ENCODE data around the gene CLDN12.

DNA sequence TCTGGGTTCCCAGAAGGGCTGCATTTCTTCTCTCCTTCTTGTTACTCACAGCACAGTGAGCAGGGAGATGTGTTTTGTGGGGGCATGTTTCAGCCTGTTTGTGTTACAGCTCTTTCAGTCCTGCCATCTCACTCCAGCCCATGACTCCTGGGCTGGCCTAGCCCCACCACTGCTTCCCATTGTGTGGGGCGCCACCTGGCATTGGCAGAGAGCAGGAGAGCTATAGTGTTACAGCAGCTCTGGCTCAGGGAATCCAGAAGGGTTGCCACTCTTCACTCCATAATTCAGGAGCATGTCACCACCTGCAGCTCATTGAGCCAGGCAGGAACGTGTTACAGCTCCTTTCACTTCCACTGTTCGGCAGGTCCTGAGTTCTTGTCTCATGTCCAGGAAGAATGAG lies 30.0 kb downstream of the CLDN12 start:
- TF ChIP-seq, protein P1, sequence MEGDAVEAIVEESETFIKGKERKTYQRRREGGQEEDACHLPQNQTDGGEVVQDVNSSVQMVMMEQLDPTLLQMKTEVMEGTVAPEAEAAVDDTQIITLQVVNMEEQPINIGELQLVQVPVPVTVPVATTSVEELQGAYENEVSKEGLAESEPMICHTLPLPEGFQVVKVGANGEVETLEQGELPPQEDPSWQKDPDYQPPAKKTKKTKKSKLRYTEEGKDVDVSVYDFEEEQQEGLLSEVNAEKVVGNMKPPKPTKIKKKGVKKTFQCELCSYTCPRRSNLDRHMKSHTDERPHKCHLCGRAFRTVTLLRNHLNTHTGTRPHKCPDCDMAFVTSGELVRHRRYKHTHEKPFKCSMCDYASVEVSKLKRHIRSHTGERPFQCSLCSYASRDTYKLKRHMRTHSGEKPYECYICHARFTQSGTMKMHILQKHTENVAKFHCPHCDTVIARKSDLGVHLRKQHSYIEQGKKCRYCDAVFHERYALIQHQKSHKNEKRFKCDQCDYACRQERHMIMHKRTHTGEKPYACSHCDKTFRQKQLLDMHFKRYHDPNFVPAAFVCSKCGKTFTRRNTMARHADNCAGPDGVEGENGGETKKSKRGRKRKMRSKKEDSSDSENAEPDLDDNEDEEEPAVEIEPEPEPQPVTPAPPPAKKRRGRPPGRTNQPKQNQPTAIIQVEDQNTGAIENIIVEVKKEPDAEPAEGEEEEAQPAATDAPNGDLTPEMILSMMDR (IDR thresholded peaks at IDR 0.05), result no peak
- no peak for TF ChIP-seq POLR2A (IDR thresholded peaks at IDR 0.05)

Measured in Peyer's patch (tissue), 4 donors.